ENCODE data around the gene ITGA11. TPM values are rescaled to one million over a fixed set of nuclear protein-coding genes. Genes with fewer than 3 reads are reported as not detected.

Gene ITGA11
- total RNA-seq, 2 experiments from 2014 or later, result under 0.01 TPM; not detected in 1

GRCh38 chr15:68252925-68253534, 178.9 kb downstream of the ITGA11 start:
- Histone ChIP-seq H3K4me2 (ENCODE audit: low read length) (0 out of 2 replicates have a peak overlapping the region, but pooled peaks have one; percentile 15), H3K9me2 (ENCODE audit: insufficient read depth, low read length) (no peaks in the 10 kb centered on the region), H3K9me3 (ENCODE audit: low read length) (no peaks in the 10 kb centered on the region), H3K4me1 (ENCODE audit: insufficient read depth, low read length, poor library complexity, severe bottlenecking) (peaks cover 15% of the 10 kb centered on the region), H3K27ac (ENCODE audit: low read depth, low read length, poor library complexity, severe bottlenecking) (no peak overlapping the region), H3K4me3 (ENCODE audit: low read depth, low read length, poor library complexity, severe bottlenecking) (no peak overlapping the region), H3K79me2 (ENCODE audit: insufficient read depth, low read depth, low read length) (no peaks in the 10 kb centered on the region), H3K36me3 (ENCODE audit: insufficient read depth, low read length) (no peaks in the 10 kb centered on the region), H2AFZ (ENCODE audit: low read length) (no peak overlapping the region), H4K20me1 (ENCODE audit: insufficient read depth, low read length) (no peaks in the 10 kb centered on the region)
- CTCF ChIA-PET (ENCODE audit: unreplicated experiment), result interaction anchor here (0.6 to 1.4 kb wide), 3 partner anchors 25 to 78 kb away, joined by 3 to 7 read pairs (median 4); partner anchors contain the start of gene FEM1B
- intact Hi-C loops (cut with micrococcal nuclease; ENCODE audit: unreplicated experiment), result loop anchor here (1.0 to 5.0 kb wide), 3 partner anchors 53 to 286 kb away; no protein-coding TSS in a partner anchor
- DNase-seq (ENCODE audit: low spot score), result peak; percentile 85
- POLR2A ChIA-PET, result interaction anchor here (0.6 to 0.7 kb wide), 2 partner anchors 131 to 267 kb away, joined by 3 read pairs; no protein-coding TSS in a partner anchor
- no TSS peak for BruUV-seq (replicated peaks)
- TF ChIP-seq CTCF (conservative IDR thresholded peaks at IDR 0.05; ENCODE audit: low read length) (peak; percentile 95), EZH2phosphoT487 (IDR thresholded peaks at IDR 0.05; ENCODE audit: borderline replicate concordance, low read depth, low read length) (no peak)

- no TSS peak for BruUV-seq (replicated peaks)
- CTCF ChIA-PET (ENCODE audit: unreplicated experiment), result no interaction called here
- H3K9me2 ChIP-seq (ENCODE audit: insufficient read depth, low read length), result no peaks in the 10 kb centered on the region
- H3K79me2 ChIP-seq (ENCODE audit: insufficient read depth, low read depth, low read length), result no peaks in the 10 kb centered on the region
- peaks cover 8% of the 10 kb centered on the region for H3K4me1 ChIP-seq (ENCODE audit: insufficient read depth, low read length, poor library complexity, severe bottlenecking)
- no peaks in the 10 kb centered on the region for H4K20me1 ChIP-seq (ENCODE audit: insufficient read depth, low read length)
- H3K9me3 ChIP-seq (ENCODE audit: low read length), result 0 out of 2 replicates have a peak, but pooled peaks cover 3% of the 10 kb centered on the region
- no peak overlapping the region for H3K27ac ChIP-seq (ENCODE audit: low read depth, low read length, poor library complexity, severe bottlenecking)
- intact Hi-C loops (cut with micrococcal nuclease; ENCODE audit: unreplicated experiment), result no loop called here
- H3K4me2 ChIP-seq (ENCODE audit: low read length), result no peak overlapping the region
- H2AFZ ChIP-seq (ENCODE audit: low read length), result no peak overlapping the region
- TF ChIP-seq CTCF (conservative IDR thresholded peaks at IDR 0.05; ENCODE audit: low read length), result no peak
- no peak for TF ChIP-seq EZH2phosphoT487 (IDR thresholded peaks at IDR 0.05; ENCODE audit: borderline replicate concordance, low read depth, low read length)
- H3K4me3 ChIP-seq (ENCODE audit: low read depth, low read length, poor library complexity, severe bottlenecking), result no peak overlapping the region
- H3K36me3 ChIP-seq (ENCODE audit: insufficient read depth, low read length), result no peaks in the 10 kb centered on the region
- no peak for DNase-seq (ENCODE audit: low spot score)
- POLR2A ChIA-PET, result interaction anchor here (0.5 to 1.0 kb wide), 2 partner anchors 47 to 130 kb away, joined by 3 to 4 read pairs; no protein-coding TSS in a partner anchor
Measured at GRCh38 chr15:68249058-68249713, 182.8 kb downstream of the ITGA11 start.

Other genes with a start within 250 kb of the ITGA11 start
- 28.7 and 52.8 TPM in 2 replicates for gene CALML4, start 226.8 kb downstream of the ITGA11 start, total RNA-seq (2014; rRNA removed; shearing (Covaris generic))
- 32.5 and 32.7 TPM in 2 replicates for gene CALML4, start 226.8 kb downstream of the ITGA11 start, total RNA-seq (2022)
- 50.3 and 60.2 TPM in 2 replicates for gene CLN6, start 202.4 kb downstream of the ITGA11 start, total RNA-seq (2014; rRNA removed; shearing (Covaris generic))
- gene CLN6, start 202.4 kb downstream of the ITGA11 start, total RNA-seq (2022), result 101 and 117 TPM in 2 replicates
- 35.5 and 37.1 TPM in 2 replicates for gene FEM1B, start 154.4 kb downstream of the ITGA11 start, total RNA-seq (2014; rRNA removed; shearing (Covaris generic))
- 37.3 and 50.8 TPM in 2 replicates for gene FEM1B, start 154.4 kb downstream of the ITGA11 start, total RNA-seq (2022)
- gene CORO2B, start 146.8 kb upstream of the ITGA11 start, total RNA-seq (2014; rRNA removed; shearing (Covaris generic)), result 11.3 and 12.5 TPM in 2 replicates
- gene CORO2B, start 146.8 kb upstream of the ITGA11 start, total RNA-seq (2022), result 7.4 and 10.5 TPM in 2 replicates